C1 segment of cervical spinal cord (tissue), 14 donors: ENCODE data around the gene MAP7.
"Not testable (repeated sequence)": the region's sequence is repeated elsewhere in the genome, so short reads cannot be mapped to it uniquely, and the experiment has no call there.

Experiments
- DNase-seq, 14 donors: peaks; one replicate each; lab custom pipeline; 2025; lab: John Stamatoyannopoulos, UW

MAP7 gene

DNA sequence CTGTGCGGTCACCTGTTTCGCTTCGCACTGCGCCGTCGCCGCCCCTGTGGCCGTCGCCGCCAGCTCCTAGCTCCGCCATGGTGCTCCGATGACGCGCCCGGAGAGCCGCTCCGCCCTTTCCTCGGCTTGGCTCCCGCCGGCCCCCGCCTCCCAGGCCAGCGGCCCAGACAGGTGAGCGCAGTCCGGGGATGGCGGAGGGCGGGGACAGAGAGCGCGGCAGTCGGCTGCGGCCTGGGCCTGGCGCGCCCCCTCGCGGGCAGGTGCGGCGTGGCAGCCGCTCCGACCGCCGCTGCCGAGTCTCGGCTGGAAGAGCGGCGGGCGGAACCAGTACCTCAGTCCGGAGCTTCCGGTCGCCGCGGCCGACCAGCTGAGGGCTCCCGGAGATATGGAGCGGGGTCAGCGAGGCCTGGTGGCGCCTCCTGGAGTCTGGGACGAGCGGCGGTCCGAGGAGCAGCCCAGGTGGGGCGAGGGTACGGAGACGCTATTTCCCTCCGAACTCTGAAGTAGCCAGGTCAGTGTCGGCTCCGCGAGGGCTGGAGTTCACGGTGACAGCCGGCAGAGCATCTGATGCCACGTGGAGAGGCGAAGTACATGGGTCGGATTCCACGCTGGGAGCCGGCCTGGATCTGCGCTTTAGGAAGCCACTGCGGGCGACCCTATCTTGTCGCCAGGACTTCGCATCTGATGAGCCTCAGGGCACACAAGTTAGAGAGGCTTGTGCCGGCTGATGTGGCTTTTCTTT, at the start of gene MAP7:
Gene MAP7, minus strand, starts transcription at position 93 of the 742 bp plus-strand sequence. Its CDS starts 14 bp downstream, at position 79.
- DNase-seq = peak in 9 of 14 donors; percentile 27 to 74 (median 40)

DNA sequence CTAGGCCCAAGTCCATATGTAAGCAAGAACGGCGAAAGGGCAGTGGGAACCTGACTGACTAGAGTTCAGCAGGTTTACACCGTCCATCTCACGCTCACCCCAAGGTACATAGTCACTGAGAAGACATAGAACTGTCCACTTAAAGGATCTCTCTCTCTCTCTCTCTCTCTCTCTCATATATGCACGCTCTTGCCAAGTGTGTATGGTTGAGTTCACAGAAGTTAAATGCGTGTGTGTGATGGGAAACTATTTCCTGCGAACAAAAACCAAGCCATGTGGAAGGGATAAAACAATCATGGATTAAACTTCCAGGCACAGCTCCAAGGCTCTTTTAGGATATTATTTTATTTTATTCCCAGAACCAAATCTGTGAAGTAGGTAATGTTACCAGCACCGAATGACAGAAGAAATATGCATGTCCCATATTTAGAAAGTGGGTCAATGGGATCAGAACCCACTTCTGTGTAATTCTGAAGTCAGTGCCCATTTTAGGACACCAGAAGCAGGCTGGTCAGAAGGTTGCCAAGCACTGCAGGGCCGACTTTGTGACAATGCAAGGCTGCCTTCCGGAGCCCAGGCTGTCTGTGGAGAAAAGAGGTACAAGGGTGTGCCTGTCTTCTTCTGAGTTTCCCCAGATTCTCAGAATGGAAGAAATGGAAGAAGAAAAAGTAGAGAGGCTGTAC, 49.2 kb upstream of the MAP7 start:
- DNase-seq = peak in 2 of 14 donors; percentile 29 to 45

DNA sequence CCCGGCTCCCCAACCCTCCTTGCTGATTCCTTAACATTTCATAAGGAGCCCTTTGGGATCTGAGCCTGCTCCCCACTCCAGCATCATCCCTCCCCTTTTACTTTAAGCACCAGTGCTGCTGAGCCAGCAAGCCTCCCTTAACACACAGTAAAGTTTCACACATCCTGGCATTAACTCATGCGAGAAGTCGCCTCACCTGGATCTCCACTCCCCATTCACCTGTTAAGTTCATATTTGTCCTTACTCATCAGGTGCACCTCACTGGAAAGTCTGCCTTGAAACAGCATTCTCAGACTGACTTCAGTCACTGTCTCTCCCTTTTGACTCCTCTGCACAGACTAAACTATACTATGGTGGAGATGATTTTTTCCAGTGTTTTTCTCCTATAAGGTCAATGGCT, 47.8 kb upstream of the MAP7 start:
- no peak for DNase-seq

DNA sequence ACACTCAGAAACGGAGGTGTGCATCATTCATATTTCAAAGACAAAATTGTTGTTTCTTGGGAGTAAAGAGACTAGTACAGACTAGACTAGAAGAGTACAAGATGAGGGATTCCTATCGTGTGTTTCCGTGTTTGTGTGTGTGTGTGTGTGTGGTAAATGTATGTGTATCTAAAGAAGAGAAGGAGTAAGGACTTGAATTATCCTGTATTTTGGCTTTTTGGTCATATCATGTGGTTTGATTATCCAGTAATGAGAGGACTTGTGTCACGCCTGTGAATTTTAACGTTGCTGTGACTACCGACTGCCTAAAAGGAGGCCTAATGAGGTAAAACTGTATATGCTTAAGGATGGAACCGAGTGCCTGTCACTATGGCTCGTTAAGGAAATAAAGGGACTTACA, 44.4 kb upstream of the MAP7 start:
- DNase-seq = no peak

DNA sequence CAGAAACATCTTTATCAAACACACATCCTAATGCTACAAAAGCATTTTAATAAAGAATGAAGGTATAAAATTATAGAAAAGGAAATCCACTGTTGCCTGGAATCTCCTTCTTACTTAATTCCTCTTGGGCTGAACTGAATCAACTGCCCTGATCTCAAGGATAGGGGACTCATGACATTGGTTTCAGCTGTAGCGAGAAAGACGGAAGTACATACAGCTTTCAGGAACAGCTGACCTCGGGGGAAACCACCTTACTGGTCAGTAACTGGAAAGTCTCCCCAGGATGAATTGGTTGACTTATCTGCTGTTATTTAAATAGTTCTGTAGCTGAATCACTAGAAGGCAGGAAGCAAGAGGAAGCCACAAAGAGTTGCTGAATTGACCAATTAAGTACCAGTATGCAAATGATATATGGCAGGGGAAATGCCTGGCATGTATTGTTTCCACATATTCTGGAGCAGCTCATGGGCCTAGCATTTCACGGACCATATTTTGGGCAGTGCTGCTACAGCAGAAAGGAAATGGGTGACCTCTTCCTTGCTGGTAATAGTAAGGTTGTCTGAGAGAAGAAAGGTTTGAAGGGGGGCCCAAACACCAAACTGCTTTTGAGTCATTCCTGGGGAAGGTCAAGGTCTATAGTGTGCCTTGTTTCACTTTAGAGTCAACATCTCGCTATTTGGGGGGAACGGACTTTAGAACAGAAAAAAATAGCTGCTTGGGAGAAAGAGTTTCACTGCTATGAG, 43.7 kb upstream of the MAP7 start:
- no peak for DNase-seq

DNA sequence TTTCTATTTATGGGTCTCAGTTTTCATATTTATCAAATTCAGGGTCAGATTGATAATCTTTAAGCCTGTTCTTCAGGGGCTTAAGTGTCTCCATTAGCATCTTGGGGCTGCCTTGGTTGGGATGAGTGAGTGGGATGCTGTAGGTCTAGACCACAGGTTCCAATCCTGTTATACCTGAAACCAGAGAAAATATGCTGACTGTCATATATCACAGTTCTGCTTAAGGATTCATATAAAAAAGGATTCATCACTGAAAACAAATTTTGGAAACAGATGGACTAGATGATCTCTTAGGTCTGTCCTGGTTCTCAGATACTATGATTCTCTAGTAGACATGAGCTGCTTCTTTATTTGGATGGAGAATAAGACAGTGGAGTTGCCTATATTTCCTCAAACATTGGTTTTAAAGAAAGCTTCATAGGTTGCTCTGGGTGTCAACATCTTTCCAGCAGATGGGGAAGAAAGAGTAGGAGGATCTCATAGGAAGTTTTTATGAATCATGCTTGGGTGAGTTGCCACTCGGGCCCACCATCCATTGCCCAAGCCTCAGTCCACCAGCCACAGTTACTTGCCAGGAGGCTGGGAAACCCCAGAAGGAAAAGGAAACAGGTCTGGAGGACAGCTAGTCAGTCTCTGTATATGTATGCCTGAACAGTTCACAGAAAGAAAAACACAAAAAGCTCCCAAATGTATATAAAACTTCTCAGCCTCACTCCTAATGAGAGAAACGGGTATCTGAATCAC, 42.9 kb upstream of the MAP7 start:
- DNase-seq = no peak

DNA sequence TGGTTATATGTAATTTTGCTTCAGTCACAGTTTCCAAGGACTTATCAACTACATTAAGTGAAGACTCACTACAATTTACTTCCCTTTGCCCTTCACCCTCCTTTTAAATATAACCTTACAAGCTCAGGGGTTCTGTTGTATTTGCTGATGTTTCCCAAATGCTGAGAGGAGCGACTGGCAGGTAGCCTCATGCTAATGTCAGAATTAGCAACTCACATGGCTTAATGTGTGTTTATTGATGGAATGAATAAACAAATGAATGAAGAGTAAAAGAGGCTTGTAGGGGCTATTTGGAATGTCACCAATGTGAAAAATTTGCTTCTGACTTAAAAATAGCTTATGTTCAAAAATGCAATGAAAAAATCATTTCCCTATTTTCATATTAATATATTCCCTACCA, 41.4 kb upstream of the MAP7 start:
- no peak for DNase-seq

DNA sequence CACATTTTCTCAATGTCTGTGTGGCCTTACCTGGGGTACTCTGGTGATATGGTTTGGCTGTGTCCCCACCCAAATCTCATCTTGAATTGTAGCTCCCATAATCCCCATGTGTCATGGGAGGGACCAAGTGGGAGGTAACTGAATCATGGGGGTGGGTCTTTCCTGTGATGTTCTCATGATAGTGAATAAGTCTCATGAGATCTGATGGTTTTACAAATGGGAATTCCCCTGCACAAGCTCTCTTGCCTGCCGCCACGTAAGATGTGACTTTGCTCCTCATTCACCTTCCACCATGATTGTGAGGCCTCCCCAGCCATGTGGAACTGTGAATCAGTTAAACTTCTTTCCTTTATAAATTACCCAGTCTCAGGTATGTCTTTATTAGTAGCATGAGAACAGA, 40.6 kb upstream of the MAP7 start:
- not testable (repeated sequence) for DNase-seq

DNA sequence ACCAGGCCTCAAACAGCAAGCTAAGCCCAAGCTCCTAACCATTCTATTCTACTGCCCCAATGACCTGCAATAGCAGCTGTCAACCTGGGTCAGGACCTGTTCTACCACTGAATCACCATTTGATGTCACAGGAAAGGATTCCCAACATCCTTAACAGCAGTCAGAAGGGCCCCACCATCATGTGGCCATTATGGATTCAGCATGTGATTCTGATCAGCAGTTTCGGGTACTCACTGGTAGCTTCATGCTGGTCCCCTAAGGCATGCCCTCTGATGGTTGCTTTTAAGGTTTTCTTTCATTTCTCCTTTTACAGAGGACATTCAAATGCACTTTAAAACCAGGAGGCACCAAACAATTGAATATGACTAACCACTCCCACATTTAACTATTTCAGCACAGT, 37.3 kb upstream of the MAP7 start:
- no peak for DNase-seq

DNA sequence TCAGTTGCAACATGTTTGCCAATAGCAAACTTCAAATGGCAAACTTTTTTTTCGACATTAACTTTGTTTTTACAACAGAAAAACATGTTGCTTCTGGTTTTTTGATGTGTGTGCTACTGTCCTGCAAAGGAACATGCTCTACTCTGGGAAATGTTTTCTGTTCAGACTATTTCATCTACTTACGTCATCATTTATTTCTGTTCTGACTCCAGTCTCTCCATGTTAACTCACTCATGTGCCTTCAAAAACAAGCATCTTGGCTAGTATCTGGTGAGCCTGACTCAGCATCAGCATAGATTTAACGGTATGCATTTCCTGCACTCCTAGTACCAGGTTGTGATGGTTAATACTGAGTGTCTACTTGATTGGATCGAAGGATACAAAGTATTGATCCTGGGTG, 36.1 kb upstream of the MAP7 start:
- no peak for DNase-seq

DNA sequence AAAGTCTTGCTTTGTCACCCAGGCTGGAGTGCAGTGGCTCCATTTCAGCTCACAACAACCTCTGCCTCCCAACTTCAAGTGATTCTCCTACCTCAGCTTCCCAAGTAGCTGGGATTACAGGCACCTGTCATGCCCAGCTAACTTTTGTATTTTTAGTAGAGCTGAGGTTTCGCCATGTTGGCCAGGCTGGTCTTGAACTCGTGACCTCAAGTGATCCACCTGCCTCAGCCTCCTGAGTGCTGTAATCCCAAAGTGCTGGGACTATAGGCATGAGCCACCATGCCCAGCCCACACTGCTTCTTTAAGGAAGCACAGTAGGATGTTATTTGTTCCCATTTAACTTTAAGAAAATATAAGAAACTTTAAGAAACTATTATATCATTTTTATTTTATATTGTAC, 35.3 kb upstream of the MAP7 start:
- not testable (repeated sequence) for DNase-seq

DNA sequence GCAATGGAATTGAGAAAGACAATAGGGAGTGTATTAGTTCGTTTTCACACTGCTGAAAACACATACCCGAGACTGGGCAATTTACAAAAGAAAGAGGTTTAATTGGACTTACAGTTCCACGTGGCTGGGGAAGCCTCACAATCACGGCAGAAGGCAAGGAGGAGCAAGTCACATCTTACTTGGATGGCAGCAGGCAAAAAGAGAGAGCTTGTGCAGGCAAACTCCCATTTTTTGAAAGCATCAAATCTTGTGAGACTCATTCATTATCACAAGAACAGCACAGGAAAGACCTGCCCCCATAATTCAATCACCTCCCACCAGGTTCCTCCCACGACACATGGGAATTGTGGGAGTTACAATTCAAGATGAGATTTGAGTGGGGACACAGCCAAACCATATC, 34.1 kb upstream of the MAP7 start:
- DNase-seq = not testable (repeated sequence)

DNA sequence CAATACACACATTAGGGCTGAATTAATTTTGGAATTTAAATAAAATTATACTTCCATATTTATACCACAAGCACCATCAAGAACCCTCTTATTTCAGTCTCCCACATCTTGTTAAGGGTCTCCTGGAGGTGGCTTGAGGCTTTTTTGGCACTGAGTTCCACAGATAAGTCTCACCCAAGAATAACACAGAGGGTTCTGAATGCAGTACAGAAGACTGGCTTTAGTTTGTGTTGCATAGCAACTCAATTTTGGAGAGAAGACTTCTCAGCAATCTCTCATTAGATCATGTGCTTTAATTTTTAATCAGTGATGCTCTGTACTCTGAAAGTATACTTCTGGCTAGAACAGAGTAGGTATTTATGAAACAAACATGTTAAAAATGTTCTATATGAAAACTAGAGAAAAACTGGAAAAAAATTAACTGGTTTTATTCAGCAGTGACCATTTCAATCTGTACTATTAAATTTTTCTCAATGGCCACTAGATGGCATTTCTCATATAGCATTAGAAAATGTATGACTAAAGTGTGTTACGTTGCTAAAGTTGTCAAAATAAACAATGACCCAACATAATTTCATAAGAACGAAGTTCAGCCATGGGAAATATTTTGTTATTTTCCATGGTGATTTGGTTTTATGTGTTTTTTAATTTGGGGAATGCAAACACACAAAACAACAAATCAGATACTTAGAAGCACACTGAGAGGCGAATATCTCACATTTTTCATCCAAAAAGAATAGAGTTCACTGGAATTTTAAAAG, 32.7 kb upstream of the MAP7 start:
- no peak for DNase-seq

DNA sequence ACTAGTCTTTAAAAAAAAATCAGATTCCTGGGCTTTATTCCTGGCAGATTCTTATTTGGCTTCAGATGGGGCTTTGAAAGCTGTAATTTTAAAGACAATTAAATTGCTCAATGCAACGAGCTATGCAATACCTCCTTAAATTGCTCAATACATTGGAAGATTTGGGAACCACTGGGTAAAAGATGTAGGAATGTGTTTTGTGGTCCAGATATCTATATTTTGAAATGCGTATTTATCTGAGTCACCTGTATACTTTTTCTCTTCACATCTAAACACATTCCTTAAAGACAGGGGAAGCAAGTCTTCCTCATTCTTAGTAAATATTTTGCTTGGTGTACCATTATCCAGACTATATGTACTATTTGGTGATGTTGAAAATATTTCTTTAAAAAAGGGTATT, 29.6 kb upstream of the MAP7 start:
- no peak for DNase-seq

DNA sequence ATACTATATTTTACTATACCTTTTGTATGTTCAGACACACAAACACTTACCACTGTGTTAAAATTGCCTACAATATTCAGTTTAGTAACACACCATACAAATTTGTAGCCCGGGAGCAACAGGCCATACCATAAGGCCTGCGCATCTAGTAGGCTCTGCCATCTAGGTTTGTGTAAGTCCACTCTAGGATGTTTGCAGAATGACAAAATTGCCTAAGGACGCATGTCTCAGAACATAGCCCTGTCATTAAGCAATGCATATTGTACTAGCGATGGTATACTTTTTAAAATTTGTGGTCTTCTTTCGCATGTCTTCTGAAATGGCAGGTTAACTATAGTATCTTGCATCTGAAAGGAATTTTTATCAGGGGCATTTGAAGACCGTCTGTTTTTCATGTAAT, 26.6 kb upstream of the MAP7 start:
- no peak for DNase-seq

DNA sequence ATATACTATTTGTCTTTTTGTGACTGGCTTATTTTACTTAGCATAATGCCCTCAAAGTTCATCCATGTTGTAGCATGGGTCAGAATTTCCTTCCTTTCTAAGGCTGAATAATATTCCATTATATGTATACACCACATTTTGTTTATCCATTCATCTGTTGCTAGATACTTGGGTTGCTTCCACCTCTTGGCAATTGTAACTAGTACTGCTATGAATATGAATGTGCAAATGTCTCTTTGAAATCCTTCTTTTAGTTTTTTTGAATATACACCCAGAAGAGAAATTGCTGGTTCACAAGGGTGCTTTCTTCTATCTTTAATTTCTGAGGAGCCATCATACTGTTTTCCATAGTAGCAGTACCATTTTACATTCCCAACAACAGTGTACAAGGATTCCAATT, 21.3 kb upstream of the MAP7 start:
- no peak for DNase-seq

DNA sequence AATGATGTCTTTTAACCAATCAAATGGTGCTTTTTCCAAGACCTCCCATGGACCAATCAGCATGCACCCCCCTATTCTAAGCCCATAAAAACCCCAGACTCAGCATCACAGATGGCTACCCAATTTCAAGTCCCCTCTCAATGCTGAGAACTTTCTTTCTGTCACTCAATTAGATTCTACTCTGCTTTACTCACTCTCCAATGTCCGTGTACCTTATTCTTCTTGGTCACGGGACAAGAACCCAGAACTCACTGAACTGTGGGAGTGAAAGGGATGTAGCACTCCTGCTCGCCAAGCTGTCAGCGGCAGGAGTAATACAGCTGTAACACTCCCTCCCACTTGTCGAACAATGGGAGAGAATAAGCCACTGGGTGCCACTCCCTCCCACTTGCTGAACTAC, 20.8 kb upstream of the MAP7 start:
- no peak for DNase-seq

DNA sequence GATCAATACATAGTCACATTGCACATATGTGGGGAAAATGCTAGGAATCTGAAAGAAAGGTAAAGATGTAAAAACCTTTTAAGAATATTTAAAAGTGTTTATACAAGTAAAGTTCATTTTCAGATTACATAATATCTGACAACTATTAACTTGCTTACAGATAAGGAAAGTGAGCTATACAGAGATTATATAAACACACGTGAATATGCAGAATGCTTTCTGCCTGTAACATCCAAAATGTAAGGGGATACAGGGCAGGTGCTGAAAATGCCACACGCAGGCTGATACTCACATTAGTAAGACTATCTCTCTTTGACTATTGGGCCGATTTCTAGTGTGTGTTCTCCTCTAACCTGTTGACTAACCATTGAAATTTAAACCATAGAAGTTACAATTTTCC, 17.9 kb upstream of the MAP7 start:
- no peak for DNase-seq

DNA sequence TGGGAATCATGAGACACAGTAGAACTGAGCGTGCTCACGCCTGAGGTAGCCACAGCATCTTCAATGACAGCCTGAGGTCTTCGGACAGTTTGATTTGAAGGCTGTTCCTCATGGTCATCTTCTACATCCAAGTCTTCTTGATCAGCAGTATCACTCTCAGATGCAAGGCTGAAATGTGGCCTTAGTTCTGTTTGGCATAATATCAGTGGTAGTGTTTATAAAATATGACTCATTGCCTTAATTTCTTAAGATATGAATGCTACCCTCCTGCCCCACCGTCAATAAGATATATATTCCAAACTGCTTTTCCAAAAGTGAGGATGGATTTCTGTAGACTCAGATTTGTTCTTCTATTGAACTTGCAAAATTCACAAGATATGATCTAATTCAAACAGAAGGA, 17.5 kb upstream of the MAP7 start:
- no peak for DNase-seq

DNA sequence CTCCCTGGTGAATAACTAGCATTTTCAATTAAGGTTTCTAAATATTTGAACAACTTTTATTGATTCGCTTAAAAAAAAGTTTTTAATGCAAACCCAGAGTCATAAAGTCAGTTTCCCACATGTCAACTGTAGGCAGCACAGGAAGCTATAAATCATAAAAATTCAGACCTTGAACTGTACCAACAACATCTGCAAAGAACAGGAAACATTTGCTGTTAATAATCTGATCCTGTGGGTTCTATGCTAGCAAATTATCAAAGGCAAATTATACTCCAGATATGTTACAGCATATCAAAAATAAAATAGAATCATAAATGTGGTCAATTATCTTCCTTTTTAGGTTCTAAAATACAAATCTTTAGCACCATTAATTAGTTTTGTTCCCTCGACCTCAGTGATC, 16.6 kb upstream of the MAP7 start:
- no peak for DNase-seq

DNA sequence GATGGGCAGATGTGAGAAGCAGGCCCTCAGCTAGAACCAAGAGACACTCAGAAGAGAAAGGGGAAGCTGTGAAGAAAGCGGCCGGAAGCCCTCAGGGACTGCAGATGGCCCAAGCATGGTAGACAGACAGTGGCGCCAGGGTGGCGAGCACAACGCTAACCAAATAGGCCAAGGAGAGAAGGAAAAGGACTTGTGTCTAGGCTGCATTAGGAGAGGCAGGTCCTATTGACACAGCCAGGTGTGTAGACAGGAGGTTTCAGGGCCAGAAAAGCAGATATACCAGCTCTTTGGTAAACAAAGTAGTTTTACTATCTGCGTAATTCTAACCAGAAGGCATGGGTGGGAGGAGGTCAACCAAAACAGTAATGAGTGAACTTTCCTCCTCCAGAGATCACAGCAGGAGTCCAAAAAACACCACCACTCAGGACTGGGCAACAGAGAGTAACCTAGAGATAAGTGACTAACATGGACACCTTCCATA, 15.8 kb upstream of the MAP7 start:
- no peak for DNase-seq
